GM10266 (cell line): ENCODE data around the gene NAPB.

Source experiments
- DNase-seq: peaks from one replicate; pipeline ENCODE4 v3.0.0; 2012; ENCODE audit errors: extremely low spot score
- TF ChIP-seq, protein P1 (sequence below): IDR thresholded peaks from 2 replicates; pipeline ENCODE4 v1.5.1; 2012; ENCODE audit warnings: mild to moderate bottlenecking, low read depth; ENCODE audit not compliant: control insufficient read depth, insufficient read depth; ENCODE audit errors: missing control alignments

The NAPB gene

DNA sequence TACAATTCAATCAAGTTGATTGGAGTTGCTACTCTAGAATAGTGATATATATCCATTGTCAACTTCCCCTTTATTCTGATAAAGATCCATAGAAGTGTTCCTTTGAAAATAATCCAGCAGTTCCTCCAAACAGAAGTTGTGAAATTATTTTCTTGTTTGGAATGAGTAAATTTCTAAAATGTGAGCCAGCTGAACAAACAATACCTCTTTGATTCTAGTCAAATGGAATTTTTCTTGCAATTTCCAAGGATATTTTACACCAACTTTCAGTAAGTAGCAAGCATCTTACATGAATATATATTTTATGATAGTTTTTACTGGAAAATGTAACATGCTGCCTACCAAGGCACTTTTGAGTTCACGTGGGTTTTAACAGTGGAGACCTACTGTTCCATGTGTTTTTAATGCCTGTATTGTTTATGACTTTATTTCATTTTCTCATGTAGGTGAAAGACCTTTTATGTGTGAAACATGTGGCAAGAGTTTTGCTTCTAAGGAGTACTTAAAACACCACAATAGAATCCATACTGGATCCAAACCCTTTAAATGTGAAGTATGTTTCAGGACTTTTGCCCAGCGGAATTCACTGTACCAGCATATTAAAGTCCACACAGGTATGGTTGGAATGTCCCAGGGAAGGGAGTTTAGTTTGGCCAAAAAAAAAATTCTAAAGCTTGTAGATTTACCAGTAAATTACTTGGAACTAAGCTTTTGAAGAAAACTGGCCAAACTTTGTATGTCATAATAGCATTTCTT, 52.8 kb downstream of the NAPB start:
- no peak for DNase-seq
- TF ChIP-seq, protein P1, sequence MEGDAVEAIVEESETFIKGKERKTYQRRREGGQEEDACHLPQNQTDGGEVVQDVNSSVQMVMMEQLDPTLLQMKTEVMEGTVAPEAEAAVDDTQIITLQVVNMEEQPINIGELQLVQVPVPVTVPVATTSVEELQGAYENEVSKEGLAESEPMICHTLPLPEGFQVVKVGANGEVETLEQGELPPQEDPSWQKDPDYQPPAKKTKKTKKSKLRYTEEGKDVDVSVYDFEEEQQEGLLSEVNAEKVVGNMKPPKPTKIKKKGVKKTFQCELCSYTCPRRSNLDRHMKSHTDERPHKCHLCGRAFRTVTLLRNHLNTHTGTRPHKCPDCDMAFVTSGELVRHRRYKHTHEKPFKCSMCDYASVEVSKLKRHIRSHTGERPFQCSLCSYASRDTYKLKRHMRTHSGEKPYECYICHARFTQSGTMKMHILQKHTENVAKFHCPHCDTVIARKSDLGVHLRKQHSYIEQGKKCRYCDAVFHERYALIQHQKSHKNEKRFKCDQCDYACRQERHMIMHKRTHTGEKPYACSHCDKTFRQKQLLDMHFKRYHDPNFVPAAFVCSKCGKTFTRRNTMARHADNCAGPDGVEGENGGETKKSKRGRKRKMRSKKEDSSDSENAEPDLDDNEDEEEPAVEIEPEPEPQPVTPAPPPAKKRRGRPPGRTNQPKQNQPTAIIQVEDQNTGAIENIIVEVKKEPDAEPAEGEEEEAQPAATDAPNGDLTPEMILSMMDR, result no peak

DNA sequence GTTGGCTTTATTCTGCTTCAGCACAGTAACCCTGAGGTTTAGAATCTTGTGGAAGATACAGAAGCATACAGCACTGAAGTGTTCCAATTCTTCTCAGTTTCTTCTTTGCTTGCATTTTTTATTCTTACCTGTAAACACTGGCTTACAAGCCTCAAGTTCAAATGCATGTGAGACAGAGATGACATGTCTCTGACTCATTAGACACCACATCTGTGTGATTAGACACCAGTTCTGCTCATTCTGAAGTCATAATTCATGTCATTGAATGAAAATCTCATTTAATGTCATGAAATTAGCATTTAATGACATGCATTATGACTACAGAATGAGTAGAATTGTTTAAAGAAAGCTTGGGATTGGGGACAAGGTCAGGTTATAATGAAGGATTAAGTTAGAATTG, 53.5 kb downstream of the NAPB start:
- DNase-seq, result no peak
- TF ChIP-seq, protein P1, result no peak

DNA sequence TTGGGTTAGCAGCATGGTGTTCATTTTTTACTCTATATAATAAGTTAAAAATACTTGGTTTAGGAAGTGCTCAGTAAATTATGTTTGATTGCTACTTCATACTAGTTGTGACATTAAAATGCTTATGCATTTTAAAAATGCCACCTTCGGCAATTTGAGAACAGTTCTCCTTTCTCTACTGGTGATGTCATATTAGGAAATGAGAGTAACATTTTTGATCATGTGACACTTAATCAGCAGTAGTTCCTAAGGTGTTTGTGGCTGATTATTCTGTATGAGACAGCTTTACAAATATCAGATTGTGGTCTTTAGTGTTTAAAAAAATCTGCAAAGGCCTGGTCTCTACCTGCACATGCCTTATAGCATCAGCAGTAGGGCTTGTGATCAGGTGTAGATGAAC, 54.9 kb downstream of the NAPB start:
- DNase-seq, result peak; percentile 55
- TF ChIP-seq, protein P1, result no peak

DNA sequence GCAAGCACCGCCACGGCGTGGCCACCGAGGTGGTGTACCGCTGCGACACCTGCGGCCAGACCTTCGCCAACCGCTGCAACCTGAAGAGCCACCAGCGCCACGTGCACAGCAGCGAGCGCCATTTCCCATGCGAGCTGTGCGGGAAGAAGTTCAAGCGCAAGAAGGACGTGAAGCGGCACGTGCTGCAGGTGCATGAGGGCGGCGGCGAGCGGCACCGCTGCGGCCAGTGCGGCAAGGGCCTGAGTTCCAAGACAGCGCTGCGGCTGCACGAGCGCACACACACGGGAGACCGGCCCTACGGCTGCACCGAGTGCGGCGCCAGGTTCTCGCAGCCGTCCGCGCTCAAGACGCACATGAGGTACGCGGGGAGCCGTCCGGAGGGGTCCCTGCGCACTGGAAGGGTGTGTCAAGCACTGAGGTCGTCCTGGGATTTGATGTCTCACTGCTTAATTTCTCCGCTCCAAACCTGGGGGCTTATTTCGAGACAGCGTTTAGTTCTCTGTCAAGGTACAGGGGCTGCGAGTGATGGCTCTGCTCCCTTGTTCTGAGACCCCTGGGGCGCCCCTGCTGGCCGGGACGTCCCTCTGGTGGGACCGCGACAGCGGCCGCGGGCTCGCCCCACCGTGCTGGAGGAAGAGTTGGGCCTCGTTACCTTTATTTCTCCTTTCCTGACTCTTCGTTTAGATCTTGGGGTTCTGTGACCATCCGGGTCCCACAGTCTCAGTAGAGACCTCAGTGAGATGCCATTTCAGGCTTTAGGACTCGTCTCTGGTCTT, 55.7 kb downstream of the NAPB start:
- TF ChIP-seq, protein P1, result no peak
- DNase-seq, result no peak

DNA sequence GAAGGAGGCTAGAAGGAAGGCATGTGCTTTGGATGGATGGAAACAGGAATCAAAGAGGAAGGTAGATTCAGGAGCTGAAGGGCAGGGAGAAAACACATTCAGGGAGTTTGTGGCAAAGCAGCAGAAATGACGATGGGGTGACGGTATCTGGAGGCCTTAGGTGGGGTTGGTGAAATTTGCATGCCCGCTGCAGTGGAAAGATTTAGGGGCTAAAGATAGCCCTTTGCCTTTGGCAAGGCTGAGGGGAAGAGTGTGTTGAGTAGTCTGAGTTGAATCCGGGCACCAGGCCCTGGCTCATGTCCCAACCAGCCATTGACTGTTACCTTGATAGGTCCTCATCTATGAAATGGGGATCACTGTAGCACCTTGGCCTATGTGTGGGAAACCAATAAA, 58.0 kb downstream of the NAPB start:
- TF ChIP-seq, protein P1, result no peak
- DNase-seq, result peak; percentile 41

DNA sequence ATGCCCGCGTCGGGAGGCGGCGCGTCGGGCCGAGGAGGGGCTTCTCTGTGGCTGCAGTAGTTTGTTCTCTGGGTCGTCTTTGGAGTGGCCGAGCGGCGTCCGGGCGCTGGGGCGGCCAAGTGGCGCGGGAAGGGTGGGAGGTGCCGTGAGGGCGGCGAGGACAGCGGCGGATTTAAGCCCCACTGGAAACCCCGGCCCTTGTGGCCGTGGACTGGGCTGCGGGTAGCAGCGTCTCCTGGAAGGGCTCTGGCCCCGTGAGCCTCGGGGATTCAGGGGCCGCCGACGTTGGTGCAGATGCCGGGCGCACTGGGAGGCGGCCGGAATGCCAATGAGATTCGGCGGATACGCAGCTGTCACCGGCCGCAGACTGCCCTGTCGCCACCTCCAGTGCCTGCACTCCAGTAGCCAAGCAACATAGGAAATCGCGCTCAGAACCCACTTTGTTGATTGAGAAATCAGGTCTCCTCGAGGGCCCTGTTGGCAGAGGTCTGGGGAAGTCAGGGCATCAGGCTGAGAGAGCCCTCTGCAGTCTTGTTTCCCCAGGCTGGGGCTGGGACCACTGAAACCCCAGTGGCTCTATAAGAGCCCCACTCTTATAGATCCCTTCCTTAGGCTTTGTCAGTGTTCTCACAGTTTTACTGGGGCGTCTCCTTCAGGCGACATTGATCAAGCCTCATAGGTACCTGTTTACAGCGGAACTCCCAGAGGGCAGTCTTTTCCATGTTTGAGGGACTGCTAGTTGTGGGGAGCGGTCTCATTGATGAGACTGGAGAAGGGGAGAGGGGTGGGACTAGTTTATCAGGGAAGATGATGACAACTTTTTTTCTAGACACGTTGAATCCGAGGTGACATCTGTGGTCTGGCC, 58.7 kb downstream of the NAPB start:
- DNase-seq, result peak; percentile 40
- TF ChIP-seq, protein P1, result no peak
